BLaER1 (cell line): ENCODE results near the gene AXDND1.
A peak's percentile ranks its signal among the peaks of the same experiment; 100 is the strongest.

Experiments used
- H3K27ac ChIP-seq: shearing (Covaris generic); formaldehyde crosslinking; 2 replicates; pipeline ENCODE4 v1.8.1; 2022
- H3K27me3 ChIP-seq: shearing (Covaris generic); formaldehyde crosslinking; 2 replicates; pipeline ENCODE4 v1.8.1; 2022
- H3K36me3 ChIP-seq: shearing (Covaris generic); formaldehyde crosslinking; 2 replicates; pipeline ENCODE4 v1.8.1; 2022
- H3K4me1 ChIP-seq: shearing (Covaris generic); formaldehyde crosslinking; 2 replicates; pipeline ENCODE4 v1.8.1; 2022
- H3K4me2 ChIP-seq: shearing (Covaris generic); formaldehyde crosslinking; 2 replicates; pipeline ENCODE4 v1.8.1; 2022
- H3K4me3 ChIP-seq: shearing (Covaris generic); formaldehyde crosslinking; 2 replicates; pipeline ENCODE4 v1.8.1; 2022
- H3K9ac ChIP-seq: shearing (Covaris generic); formaldehyde crosslinking; 2 replicates; pipeline ENCODE4 v1.8.1; 2022
- H3K9me3 ChIP-seq: shearing (Covaris generic); formaldehyde crosslinking; 2 replicates; pipeline ENCODE4 v1.8.1; 2022
- H4K20me1 ChIP-seq: shearing (Covaris generic); formaldehyde crosslinking; 2 replicates; pipeline ENCODE4 v1.8.1; 2022
- Cebpa-rat ChIP-seq: shearing (Covaris generic); IDR thresholded peaks from 2 replicates; pipeline ENCODE4 v1.8.1; 2022

The AXDND1 gene

GRCh38 chr1:179365342-179366092, at the start of gene AXDND1:
TSS of gene AXDND1 (plus strand) at chr1:179365971. CDS start at chr1:179366510, 539 bp downstream.
- peak within 1 kb of the TSS; percentile 80 for H3K4me2 ChIP-seq
- peak within 1 kb of the TSS; percentile 84 for H3K9ac ChIP-seq
- peak within 1 kb of the TSS; percentile 80 for H3K4me3 ChIP-seq
- H3K27me3 ChIP-seq: no peaks in the 10 kb centered on the region
- no peaks in the 10 kb centered on the region for H3K9me3 ChIP-seq
- H3K36me3 ChIP-seq: no peaks in the 10 kb centered on the region
- H3K27ac ChIP-seq: peak within 1 kb of the TSS; percentile 91
- peaks cover 13% of the 10 kb centered on the region for H3K4me1 ChIP-seq
- no peaks in the 10 kb centered on the region for H4K20me1 ChIP-seq
- no peak for TF ChIP-seq Cebpa-rat

- H3K36me3 ChIP-seq: peaks cover 64% of the 10 kb centered on the region
- H3K4me2 ChIP-seq: no peak overlapping the region
- no peaks in the 10 kb centered on the region for H3K4me1 ChIP-seq
- no peak overlapping the region for H3K9ac ChIP-seq
- TF ChIP-seq Cebpa-rat: no peak
- H4K20me1 ChIP-seq: peaks cover 5% of the 10 kb centered on the region; the same call in 1 of the 2 replicates
- H3K27me3 ChIP-seq: no peaks in the 10 kb centered on the region
- no peak overlapping the region for H3K4me3 ChIP-seq
- H3K27ac ChIP-seq: no peak overlapping the region
- H3K9me3 ChIP-seq: peaks cover 30% of the 10 kb centered on the region
Observed at GRCh38 chr1:179318491-179318890, 47.3 kb upstream of the AXDND1 start.

GRCh38 chr1:179321533-179322216, 44.1 kb upstream of the AXDND1 start:
- Histone ChIP-seq H3K4me2 (no peak overlapping the region), H3K36me3 (peaks cover 72% of the 10 kb centered on the region), H3K4me3 (no peak overlapping the region), H3K27ac (no peak overlapping the region), H4K20me1 (no peaks in the 10 kb centered on the region), H3K4me1 (no peaks in the 10 kb centered on the region), H3K9ac (no peak overlapping the region), H3K9me3 (peaks cover 30% of the 10 kb centered on the region), H3K27me3 (no peaks in the 10 kb centered on the region)
- TF ChIP-seq Cebpa-rat: no peak

GRCh38 chr1:179322557-179322956, 43.2 kb upstream of the AXDND1 start:
- Histone ChIP-seq H3K4me1 (no peaks in the 10 kb centered on the region), H3K9ac (no peak overlapping the region), H3K36me3 (peaks cover 79% of the 10 kb centered on the region), H3K4me3 (no peak overlapping the region), H3K9me3 (peaks cover 30% of the 10 kb centered on the region), H3K27me3 (no peaks in the 10 kb centered on the region), H3K4me2 (no peak overlapping the region), H4K20me1 (no peaks in the 10 kb centered on the region), H3K27ac (no peak overlapping the region)
- TF ChIP-seq Cebpa-rat: no peak

GRCh38 chr1:179323436-179323835, 42.3 kb upstream of the AXDND1 start:
- Histone ChIP-seq H3K4me1 (no peaks in the 10 kb centered on the region), H3K4me2 (no peak overlapping the region), H4K20me1 (no peaks in the 10 kb centered on the region), H3K4me3 (no peak overlapping the region), H3K36me3 (peaks cover 79% of the 10 kb centered on the region), H3K9me3 (peaks cover 29% of the 10 kb centered on the region), H3K27me3 (no peaks in the 10 kb centered on the region), H3K27ac (no peak overlapping the region), H3K9ac (no peak overlapping the region)
- TF ChIP-seq Cebpa-rat: no peak

- H3K4me2 ChIP-seq: no peak overlapping the region
- H3K36me3 ChIP-seq: peaks cover 82% of the 10 kb centered on the region
- peaks cover 25% of the 10 kb centered on the region for H3K9me3 ChIP-seq
- no peaks in the 10 kb centered on the region for H4K20me1 ChIP-seq
- H3K4me1 ChIP-seq: no peaks in the 10 kb centered on the region
- no peak overlapping the region for H3K27ac ChIP-seq
- H3K27me3 ChIP-seq: no peaks in the 10 kb centered on the region
- H3K4me3 ChIP-seq: no peak overlapping the region
- no peak for TF ChIP-seq Cebpa-rat
- no peak overlapping the region for H3K9ac ChIP-seq
Observed at GRCh38 chr1:179325836-179326235, 39.9 kb upstream of the AXDND1 start.

GRCh38 chr1:179326746-179327145, 39.0 kb upstream of the AXDND1 start:
- Histone ChIP-seq H3K27me3 (no peaks in the 10 kb centered on the region), H3K4me3 (no peak overlapping the region), H4K20me1 (no peaks in the 10 kb centered on the region), H3K9me3 (peaks cover 18% of the 10 kb centered on the region), H3K9ac (no peak overlapping the region), H3K27ac (no peak overlapping the region), H3K36me3 (peaks cover 74% of the 10 kb centered on the region), H3K4me1 (no peaks in the 10 kb centered on the region), H3K4me2 (no peak overlapping the region)
- no peak for TF ChIP-seq Cebpa-rat

- Histone ChIP-seq H3K4me1 (no peaks in the 10 kb centered on the region), H3K4me3 (no peak overlapping the region), H3K27ac (no peak overlapping the region), H3K27me3 (no peaks in the 10 kb centered on the region), H3K9me3 (peaks cover 18% of the 10 kb centered on the region), H3K9ac (no peak overlapping the region), H3K36me3 (peaks cover 70% of the 10 kb centered on the region), H3K4me2 (no peak overlapping the region), H4K20me1 (no peaks in the 10 kb centered on the region)
- no peak for TF ChIP-seq Cebpa-rat
Observed at GRCh38 chr1:179327196-179327595, 38.6 kb upstream of the AXDND1 start.

GRCh38 chr1:179327679-179328078, 38.1 kb upstream of the AXDND1 start:
- Histone ChIP-seq H3K9me3 (peaks cover 18% of the 10 kb centered on the region), H3K27ac (no peak overlapping the region), H3K36me3 (peaks cover 70% of the 10 kb centered on the region)

GRCh38 chr1:179329862-179330261, 35.9 kb upstream of the AXDND1 start:
- TF ChIP-seq Cebpa-rat: no peak
- H3K9me3 ChIP-seq: peaks cover 18% of the 10 kb centered on the region
- H3K9ac ChIP-seq: no peak overlapping the region
- H3K4me1 ChIP-seq: no peaks in the 10 kb centered on the region
- peaks cover 68% of the 10 kb centered on the region for H3K36me3 ChIP-seq
- no peak overlapping the region for H3K4me2 ChIP-seq
- H4K20me1 ChIP-seq: no peaks in the 10 kb centered on the region
- H3K27me3 ChIP-seq: no peaks in the 10 kb centered on the region
- H3K4me3 ChIP-seq: no peak overlapping the region
- no peak overlapping the region for H3K27ac ChIP-seq

More at GRCh38 chr1:179327679-179328078, 38.1 kb upstream of the AXDND1 start:
- H3K9ac ChIP-seq: no peak overlapping the region
- H3K27me3 ChIP-seq: no peaks in the 10 kb centered on the region
- no peak overlapping the region for H3K4me2 ChIP-seq
- H3K4me3 ChIP-seq: no peak overlapping the region
- H3K4me1 ChIP-seq: no peaks in the 10 kb centered on the region
- no peaks in the 10 kb centered on the region for H4K20me1 ChIP-seq
- no peak for TF ChIP-seq Cebpa-rat
